HG03175 (cell line): ENCODE data around the gene MAPKAP1.

Source experiments
- ATAC-seq: cut with Tn5 transposase; IDR thresholded peaks from one replicate; pipeline ENCODE4 v1.9.1; 2021; ENCODE audit warnings: mild to moderate bottlenecking, moderate library complexity; ENCODE audit not compliant: unreplicated experiment

Gene MAPKAP1

GRCh38 chr9:125493881-125494652 is 212.9 kb downstream of the MAPKAP1 start:
- ATAC-seq: no peak

- ATAC-seq: no peak
These were observed 213.6 kb downstream of the MAPKAP1 start for GRCh38 chr9:125493384-125493783.

DNA sequence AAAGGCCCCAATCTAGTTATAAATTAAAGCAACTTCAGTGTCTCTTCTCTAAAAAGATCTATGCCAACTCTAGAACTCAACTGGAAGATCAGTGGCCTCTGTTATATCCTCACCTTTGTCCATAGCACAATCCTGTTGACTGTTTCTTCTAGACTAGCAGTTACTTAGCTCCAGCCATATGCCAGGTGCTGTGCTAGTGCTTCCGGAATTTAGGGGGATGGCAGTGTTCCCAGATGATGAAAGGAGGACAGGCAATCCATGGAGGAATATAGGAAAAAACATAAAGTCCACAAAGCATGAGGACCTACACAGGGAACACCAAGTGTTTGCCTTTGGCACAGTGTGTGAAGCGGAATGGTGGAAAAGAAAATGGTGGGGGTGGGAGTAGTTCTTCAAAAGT is 214.3 kb downstream of the MAPKAP1 start:
- no peak for ATAC-seq

GRCh38 chr9:125487842-125488241 is 219.2 kb downstream of the MAPKAP1 start:
- ATAC-seq: no peak

- ATAC-seq: no peak
These were observed 220.4 kb downstream of the MAPKAP1 start for GRCh38 chr9:125486576-125486975.

- ATAC-seq: no peak
These were observed 220.9 kb downstream of the MAPKAP1 start for GRCh38 chr9:125486152-125486508.

DNA sequence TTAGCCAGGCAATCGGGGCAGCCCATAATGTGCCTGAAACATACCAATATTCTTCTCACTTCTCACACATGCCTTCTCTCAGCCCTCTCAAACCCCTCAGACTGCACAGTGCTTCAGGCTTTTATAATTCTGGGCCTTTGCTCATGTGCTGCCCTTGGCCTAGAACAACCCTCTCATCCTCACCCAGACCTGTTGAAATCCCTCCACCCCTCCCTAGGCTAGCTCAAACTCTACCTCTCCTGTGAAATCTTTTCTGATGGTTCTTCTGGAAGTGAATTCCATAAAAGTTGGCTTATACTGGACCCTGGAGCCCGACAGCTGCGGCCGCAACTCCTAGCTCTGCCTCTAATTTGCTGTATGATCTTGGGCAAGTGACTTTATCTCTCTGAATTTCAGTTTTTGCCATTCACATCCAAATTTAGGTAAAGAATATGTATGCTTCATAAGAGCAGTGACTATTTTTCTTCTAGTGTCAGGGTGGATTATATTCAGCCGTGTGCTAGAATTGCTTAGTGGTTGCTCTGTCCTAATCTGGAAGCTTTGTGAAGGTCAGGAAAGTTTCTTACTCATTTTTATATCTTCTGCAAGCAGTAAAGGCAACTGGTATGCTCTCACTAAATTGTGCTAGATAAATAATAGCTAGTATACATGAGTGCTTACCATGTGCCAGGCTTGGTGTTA is 221.4 kb downstream of the MAPKAP1 start:
- no peak for ATAC-seq

DNA sequence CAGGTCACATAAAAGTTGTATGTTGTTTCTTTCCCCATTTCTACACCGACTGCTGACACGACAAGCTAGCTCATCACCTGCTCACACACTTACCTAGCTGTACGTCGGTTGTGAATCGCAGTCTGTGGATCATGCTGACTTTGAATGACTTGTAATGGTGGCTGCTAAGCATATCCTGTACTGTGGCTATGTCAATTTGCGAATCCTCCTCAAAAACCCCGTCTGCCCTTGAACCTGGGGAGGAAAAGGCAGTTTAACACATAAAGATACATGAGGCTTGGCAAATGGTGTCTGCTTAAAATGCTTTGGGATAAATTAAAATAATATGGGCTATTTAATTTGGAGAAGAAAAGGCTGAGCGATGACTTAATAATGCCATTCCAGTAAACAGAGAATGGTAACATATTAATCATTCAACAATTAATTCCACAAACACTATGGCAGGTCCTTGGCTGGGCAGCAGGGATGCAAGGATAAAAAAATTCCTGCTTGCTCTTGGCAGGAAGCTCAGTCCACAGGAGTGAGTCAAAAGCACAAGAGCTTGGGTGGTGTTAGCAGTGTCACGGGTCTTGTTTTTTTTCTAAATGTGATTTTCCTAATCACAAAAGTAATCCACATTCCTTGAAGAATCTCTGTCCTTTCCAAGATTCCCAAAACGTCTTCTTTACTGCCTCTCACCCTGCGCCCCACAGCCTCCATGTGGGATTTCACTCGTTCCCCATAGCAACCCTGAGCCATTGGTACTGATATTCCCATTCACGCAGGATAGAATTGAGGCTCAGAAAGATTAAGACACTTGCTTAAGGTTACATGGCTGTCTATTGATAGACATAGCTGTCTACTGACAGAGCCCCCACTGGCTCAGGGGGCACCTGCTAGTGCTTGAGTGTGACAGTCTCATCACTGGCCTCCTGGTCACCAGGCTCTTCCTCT is 222.4 kb downstream of the MAPKAP1 start:
- no peak for ATAC-seq

DNA sequence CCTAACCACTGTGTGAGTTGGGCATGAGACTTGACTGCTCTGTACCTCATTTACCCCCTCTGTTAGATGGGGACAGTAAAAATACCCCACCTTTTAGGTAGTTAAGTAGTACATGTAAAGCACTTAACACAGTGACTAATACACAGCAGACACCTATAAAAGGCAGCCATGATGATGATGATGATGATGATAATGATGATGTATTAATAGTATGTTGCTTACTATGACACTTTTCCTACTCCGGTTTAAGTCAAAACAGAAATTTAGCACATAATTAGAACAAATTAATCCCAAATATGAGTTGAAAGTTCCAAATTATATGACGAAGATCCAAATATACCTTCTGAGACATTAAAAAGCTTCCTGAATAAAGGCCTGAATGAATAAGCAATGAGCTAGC is 223.3 kb downstream of the MAPKAP1 start:
- no peak for ATAC-seq

DNA sequence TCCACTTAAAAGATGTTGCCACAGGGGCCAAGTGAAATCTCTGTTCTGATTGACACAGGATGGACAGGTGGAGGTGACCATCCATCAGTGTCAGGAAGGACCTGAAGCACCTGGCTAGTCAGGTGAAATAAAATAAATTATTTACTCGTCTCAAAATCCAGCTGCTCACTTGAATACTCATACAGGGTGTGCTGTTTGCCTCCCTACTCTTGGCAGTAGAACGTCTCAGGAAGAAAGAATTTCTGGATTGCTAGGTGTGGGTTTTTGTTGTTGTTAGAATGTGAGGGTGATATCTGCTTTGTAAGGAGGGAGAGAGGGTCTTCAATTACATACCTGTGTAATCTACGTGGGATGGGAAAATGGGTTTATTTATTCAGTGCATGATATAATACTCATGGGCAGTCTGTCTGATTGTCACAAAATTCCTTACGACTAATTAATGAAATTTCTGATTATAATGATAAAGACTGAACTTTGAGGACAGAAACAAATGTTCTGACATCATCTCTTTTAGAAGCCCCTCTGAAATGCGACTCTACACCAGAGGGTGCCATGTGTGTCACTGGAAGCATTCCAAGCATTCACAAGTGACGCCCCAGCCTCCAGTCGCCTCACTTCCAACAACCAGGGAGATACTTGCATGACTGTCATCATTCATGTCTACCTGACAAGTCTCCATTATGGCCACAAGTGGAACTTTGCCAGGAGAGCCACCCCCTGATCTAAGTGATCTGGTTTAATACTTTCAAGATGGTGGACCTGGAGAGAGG is 227.0 kb downstream of the MAPKAP1 start:
- no peak for ATAC-seq

DNA sequence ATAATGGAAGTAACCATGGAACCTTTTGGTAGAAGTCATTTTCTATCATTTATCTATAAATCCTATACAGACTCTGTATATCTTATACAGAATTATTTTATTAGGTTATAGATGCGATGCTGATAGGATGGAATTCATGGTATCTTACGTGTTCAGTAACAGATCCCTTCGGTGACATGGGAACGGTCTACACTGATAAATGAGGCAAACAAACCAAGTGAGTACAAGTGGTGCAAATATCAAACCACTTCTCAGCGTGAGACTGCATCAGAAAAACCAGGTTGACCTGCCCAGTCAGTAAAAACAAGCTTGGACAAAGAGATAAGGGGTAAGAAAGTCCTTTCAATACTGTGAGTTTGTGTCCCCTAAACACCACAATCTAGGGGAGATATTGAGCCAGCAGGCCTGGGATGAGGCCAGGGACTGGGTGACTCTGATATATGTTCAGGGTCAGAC is 229.9 kb downstream of the MAPKAP1 start:
- ATAC-seq: no peak

DNA sequence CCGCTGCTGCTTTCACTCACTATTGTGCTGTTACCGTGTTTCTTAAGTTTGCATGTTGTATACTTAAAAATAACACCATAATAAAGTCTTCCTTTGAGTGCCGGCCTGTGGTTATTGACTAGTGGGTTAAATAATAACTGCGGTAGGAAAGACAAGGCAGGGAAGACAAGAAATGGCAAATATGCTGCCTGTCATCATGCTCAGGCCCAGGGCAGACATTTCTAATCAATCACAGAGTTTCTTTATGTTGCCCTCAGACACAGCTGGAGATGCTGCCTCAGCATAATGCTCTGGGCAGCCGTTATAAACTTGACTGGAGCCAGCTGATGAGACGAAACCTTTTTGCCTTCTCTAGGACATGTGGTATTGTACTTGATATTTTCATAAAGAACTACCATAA is 230.4 kb downstream of the MAPKAP1 start:
- ATAC-seq: no peak

- ATAC-seq: no peak
These were observed 231.6 kb downstream of the MAPKAP1 start for GRCh38 chr9:125475385-125475784.

GRCh38 chr9:125472926-125473701 is 233.9 kb downstream of the MAPKAP1 start:
- no peak for ATAC-seq

DNA sequence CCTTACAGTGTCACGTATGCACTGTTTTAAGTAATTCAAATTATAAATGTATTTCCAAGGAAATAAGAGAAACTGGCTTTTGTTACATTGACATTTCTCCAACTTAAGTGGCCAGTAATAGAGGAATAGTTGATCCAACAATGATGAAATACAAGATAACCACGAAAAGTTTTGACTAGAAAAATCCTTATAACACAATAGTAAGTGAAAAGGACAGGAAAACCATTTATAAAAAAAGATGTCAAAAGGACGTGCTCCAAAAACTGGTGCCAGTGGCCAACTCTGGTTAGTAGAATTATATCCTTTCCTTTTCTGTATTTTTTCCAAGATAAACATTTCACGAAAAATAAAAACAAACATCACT is 234.5 kb downstream of the MAPKAP1 start:
- ATAC-seq: no peak

- ATAC-seq: no peak
These were observed 236.0 kb downstream of the MAPKAP1 start for GRCh38 chr9:125470767-125471580.

DNA sequence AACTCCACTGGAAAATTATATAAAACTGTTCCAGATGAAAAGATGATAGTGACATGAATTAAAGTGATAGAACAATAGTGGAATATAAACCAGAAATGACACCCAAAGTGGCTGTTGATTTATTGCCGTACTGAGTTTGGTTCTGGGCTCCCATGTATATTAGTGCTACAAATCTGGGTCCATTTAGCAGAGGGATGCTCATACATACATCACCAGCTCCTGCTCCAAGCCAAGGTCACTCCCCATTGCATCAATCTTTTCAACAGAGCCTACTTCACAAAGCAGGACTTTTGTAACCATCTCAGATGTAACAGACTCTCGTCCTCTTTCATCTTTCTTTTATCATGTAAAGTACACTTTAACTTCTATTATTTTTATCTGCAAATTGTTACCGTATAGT is 236.8 kb downstream of the MAPKAP1 start:
- no peak for ATAC-seq

GRCh38 chr9:125468646-125469045 is 238.4 kb downstream of the MAPKAP1 start:
- no peak for ATAC-seq

GRCh38 chr9:125467116-125467740 is 239.8 kb downstream of the MAPKAP1 start:
- no peak for ATAC-seq
